ENCODE data around the gene VIT.
"Not testable (repeated sequence)": the region's sequence is repeated elsewhere in the genome, so short reads cannot be mapped to it uniquely, and the experiment has no call there.

VIT gene

GRCh38 chr2:36678856-36679255, 17.7 kb upstream of the VIT start:
- DNase-seq (ENCODE audit: low spot score), result no peak

GRCh38 chr2:36680012-36680411, 16.5 kb upstream of the VIT start:
- no peak for DNase-seq (ENCODE audit: low spot score)

DNA sequence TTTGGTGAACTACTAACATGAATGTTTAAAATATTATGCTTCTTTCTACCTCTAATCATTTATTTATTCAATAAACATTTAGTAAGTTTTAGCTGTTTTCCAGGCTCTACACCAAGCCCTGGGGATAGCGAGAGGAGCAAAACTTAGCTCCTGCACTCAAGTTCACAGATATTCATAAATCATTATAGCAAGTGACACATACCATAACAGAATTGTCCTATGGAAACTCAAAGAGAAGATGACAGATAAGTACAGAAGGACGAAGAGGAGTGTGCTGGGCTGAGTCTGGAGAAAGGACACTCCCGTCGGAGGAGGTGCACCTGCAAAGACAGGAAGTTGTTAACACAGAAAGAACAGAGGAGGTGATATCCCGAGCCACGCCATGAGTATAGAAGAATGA, 13.9 kb upstream of the VIT start:
- DNase-seq (ENCODE audit: low spot score), result no peak

DNA sequence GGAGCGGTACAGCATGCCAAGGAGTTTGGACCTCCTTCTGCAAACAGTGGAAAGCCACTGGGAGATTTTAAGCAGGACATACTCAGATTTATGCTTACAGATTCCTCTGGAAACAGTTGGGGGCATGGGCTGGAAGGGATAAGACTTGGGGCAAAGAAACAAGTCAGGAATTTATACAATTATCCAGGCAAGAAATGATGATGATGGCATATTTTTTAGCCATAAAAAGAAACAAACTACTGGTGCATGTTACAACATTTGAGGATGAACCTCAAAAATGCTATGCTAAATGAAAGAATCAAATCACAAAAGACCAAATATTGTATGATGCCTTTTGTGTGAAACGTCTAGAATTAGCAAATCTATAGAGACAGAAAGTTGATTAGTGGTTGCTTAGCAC, 13.5 kb upstream of the VIT start:
- no peak for DNase-seq (ENCODE audit: low spot score)

DNA sequence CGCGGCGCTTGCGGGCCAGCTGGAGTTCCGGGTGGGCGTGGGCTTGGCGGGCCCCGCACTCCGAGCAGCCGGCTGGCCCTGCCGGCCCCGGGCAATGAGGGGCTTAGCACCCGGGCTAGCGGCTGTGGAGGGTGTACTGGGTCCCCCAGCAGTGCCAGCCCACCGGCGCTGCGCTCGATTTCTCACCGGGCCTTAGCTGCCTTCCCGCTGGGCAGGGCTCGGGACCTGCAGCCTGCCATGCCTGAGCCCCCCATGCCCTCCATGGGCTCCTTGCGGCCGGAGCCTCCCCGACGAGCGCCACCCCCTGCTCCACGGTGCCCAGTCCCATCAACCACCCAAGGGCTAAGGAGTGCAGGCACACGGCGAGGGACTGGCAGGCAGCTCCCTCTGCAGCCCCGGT, 8.2 kb upstream of the VIT start:
- not testable (repeated sequence) for DNase-seq (ENCODE audit: low spot score)

DNA sequence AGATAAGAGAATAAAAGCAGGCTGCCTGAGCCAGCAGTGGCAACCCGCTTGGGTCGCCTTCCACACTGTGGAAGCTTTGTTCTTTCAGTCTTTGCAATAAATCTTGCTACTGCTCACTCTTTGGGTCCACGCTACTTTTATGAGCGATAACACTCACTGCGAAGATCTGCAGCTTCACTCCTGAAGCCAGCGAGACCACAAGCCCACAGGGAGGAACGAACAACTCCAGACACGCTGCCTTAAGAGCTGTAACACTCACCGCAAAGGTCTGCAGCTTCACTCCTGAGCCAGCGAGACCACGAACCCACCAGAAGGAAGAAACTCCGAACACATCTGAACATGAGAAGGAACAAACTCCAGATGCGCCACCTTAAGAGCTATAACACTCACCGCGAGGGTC, 7.5 kb upstream of the VIT start:
- not testable (repeated sequence) for DNase-seq (ENCODE audit: low spot score)

DNA sequence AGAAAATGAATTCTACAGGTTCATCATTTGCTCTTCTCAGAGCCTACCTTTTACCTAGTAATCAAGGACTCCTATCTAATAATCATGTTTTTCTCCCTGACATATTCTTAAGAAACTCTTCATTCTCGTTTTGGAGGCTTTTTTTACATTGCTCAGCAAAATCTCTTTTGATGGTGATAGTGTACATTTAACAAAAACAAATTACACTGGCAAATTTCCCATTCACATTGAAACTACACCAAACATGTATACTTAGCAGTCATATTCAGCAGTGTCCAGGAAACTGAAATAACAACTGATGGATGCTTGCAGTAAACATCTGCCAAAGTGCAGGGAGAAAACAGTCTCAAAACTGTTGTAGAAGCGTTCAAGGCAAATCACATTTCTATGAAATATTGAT, 4.4 kb upstream of the VIT start:
- no peak for DNase-seq (ENCODE audit: low spot score)

DNA sequence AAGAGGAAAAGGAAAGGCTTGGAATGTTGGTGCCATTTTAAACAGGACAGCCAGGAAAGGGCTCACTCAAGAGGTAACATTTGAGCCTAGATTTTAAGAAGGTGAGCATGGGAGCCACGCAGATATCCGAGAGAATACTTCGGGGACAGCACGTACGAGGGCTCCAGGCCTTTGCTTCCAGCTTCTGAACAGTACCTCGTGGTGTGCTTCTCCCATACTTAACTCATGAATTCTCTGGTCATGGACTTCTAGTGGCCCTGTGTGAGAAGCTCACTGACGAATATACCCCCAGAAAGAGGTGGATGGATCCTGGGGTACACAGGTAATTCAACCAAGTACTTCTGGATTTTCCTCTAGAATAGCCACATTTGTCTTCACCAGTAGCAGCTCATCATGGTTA, 2.7 kb upstream of the VIT start:
- DNase-seq (ENCODE audit: low spot score), result no peak

DNA sequence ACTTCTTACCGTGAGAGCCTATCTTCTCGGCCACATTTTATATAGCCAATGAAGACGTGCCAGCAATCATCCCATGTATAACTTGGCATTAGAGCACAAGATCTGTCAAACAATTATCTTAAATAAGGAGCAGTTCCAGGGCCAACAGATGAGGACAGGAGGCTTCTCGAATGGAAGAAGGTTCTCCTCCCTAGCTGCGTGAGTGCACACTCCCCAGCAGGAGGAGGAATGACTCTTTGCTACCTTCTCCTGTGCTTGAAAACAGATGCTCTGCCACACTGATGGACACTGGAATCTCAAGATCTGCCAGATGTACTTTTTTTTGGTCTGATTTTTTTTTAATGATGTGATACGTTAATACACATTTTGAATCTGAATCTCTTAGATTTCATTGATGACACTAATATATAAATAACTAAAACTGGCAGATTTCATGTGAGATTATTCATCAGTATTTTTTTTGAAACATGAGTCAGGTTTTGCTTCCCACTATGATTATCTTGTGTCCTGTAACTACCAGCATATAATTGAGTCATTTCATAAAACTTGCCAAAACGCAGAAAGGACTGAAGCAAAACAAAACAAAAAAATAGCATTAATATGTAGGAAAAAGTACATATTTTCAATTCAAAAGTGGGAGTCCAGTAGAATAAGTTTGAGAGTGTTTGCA, 626 bp upstream of the VIT start:
- no peak for DNase-seq (ENCODE audit: low spot score)

- DNase-seq (ENCODE audit: low spot score), result no peak
These were observed 1.0 kb downstream of the VIT start for GRCh38 chr2:36697424-36698066.

DNA sequence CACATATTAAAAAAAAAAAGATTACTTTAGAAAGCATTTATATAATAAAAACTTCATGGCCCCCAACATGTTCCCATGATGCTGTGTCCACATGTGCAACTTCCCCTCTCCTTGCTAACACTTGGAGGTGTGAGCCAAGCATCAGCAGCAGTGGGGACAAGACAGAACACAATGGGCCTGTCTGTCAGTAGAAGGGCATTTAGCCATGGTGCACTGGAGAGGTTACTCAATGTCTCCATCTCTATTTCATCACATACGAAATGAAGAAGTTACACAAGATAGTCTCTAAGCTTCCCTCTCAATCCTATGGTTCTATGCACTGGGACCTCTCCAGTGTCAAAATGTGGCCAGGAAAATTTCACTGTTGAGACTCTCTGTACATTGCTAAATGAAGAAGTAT, 2.5 kb downstream of the VIT start:
- DNase-seq (ENCODE audit: low spot score), result no peak

- no peak for DNase-seq (ENCODE audit: low spot score)
These were observed 3.8 kb downstream of the VIT start for GRCh38 chr2:36700311-36700710.

GRCh38 chr2:36701391-36701795, 4.9 kb downstream of the VIT start:
- no peak for DNase-seq (ENCODE audit: low spot score)

DNA sequence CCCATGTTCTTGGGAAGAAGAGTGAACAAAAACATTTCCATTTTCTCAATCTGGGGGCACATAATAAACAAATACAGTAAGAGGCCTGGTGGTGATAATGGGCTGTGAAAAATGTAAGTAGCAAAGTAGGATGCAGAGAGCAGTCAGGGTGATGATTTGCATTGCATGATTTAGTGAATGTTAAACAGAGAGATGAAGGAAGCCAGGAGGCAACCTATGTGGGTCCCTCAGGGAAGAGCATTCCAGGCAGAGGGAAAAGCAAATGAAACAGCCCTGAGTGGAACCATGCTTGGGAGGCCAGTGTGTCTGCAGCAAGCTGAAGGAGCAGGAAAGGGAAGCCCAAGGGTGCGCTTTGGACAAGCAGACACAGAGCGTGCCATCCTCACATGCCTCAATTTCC, 5.4 kb downstream of the VIT start:
- no peak for DNase-seq (ENCODE audit: low spot score)

GRCh38 chr2:36702781-36703180, 6.3 kb downstream of the VIT start:
- no peak for DNase-seq (ENCODE audit: low spot score)

DNA sequence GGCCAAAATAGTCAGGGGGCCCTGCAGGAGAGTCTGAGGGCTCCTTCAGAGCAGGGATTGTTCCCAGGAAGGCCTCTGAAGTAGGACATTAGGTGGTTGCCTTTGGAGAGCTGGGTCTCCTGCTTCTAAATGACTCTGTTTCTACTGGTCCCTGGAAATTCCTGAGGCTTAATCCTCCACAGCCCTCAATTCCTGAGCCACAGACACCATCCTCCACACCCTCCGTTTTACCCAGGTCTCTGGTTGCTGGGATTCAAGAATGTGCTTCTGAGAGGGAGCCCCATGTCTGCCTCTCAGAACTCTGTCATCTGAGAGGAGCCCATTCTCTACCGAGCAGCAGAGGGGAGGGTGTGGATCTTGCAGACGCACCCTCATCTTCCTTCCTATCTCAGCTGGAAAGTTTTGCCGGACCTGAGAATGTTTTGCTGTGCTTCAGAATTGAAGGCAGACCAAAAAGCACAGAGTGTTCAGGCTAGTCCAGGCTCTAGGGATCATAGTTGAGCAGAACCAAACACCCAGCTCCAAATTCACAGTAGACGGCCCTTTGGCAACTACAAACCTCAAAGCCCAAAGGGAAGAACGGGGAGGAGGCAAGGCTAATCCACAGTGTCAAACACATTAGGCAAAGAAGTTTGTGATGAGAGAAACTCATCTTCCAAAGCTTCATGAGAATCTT, 8.1 kb downstream of the VIT start:
- no peak for DNase-seq (ENCODE audit: low spot score)

GRCh38 chr2:36705326-36706020, 9.0 kb downstream of the VIT start:
- no peak for DNase-seq (ENCODE audit: low spot score)

- DNase-seq (ENCODE audit: low spot score), result no peak
These were observed 9.7 kb downstream of the VIT start for GRCh38 chr2:36706021-36706876.

DNA sequence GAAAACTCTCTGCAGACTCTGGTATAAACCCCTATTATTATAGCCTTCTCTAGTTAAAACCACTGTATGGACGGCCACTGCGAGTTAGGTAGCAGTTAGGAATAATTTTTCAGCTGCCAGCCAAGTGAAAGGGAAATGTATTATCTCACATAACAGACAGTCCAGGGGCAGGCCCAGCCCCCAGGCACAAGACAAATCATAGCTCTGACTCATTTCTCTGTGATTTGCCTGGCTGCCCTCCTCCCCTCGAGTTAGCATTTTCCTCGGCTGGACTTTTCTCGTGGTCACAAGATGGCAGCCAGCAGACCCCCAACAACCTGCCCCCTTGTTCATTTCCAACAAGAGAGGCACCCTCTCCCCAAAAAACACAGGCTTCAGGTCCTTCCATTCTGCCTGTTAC, 10.5 kb downstream of the VIT start:
- no peak for DNase-seq (ENCODE audit: low spot score)

GRCh38 chr2:36708041-36708741, 11.7 kb downstream of the VIT start:
- no peak for DNase-seq (ENCODE audit: low spot score)

DNA sequence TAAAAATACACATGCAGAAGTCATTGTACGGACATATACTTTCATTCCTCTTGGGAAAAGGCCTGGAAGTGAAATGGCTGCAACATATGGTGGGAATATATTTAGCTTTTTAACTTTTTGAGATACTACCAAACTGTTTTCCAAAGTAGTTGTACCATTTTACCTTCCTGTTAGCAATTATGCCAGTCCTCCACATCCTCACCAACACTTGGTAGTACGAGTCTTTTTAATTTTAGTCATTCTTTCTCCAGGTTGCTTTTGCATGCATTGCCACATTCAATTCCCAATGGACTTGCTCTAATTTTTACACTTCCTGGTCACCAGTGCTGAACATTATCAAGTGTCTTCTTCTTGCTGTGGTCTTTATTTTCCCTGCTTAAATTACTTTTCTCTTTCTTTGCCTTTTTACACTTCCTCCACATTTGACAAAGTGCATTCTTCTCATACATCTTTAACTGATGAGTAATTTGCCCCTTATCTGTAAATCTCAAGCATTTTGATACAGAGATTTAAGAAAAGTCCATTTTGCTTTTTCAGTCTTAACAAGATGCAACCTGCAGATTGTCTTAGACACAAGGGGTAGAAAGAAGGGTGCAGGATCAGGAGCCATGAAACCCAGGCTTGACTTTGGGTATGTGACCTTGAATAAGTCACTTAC, 14.5 kb downstream of the VIT start:
- DNase-seq (ENCODE audit: low spot score), result no peak
